SK-N-SH (cell line): Measurements from ENCODE around the gene SH3PXD2A.

ENCODE experiments used
- CTCF ChIP-seq: fragments of 200-600 bp; sonication (generic); IDR thresholded peaks from 2 replicates; pipeline ENCODE4 v1.6.1; 2017; ENCODE audit warnings: antibody characterized with exemption, mild to moderate bottlenecking, moderate library complexity
- FOSL2 ChIP-seq: IDR thresholded peaks from 2 replicates; pipeline ENCODE4 v1.4.0; 2012; ENCODE audit warnings: low read depth, mild to moderate bottlenecking, moderate library complexity, borderline replicate concordance
- FOXM1 ChIP-seq: IDR thresholded peaks from 2 replicates; pipeline ENCODE4 v1.4.0; 2012; ENCODE audit warnings: low read depth, mild to moderate bottlenecking
- GABPA ChIP-seq: IDR thresholded peaks from 2 replicates; pipeline ENCODE4 v1.4.0; 2012; ENCODE audit warnings: low read depth, mild to moderate bottlenecking
- GATA2 ChIP-seq: sonication (generic); formaldehyde crosslinking; IDR thresholded peaks from 2 replicates; pipeline ENCODE4 v1.5.0; 2020; ENCODE audit warnings: mild to moderate bottlenecking, missing genetic modification reagents
- NRF1 ChIP-seq: IDR thresholded peaks from 2 replicates; pipeline ENCODE4 v1.6.1; 2012; ENCODE audit warnings: low read depth, mild to moderate bottlenecking, low read length
- POLR2AphosphoS5 ChIP-seq: IDR thresholded peaks from 2 replicates; pipeline ENCODE4 v1.6.1; 2012; ENCODE audit warnings: low read depth, low read length
- REST ChIP-seq: IDR thresholded peaks from 2 replicates; pipeline ENCODE4 v1.6.1; 2012; ENCODE audit warnings: mild to moderate bottlenecking, low read depth, low read length, moderate library complexity
- SMC3 ChIP-seq: IDR thresholded peaks from 2 replicates; pipeline ENCODE4 v1.6.1; 2012; ENCODE audit warnings: low read depth, low read length, improper control_type of control experiment
- TAF1 ChIP-seq: IDR thresholded peaks from 2 replicates; pipeline ENCODE4 v1.6.1; 2012; ENCODE audit warnings: low read depth, mild to moderate bottlenecking, low read length, moderate library complexity, borderline replicate concordance
- TEAD4 ChIP-seq: IDR thresholded peaks from 2 replicates; pipeline ENCODE4 v1.4.0; 2012; ENCODE audit warnings: mild to moderate bottlenecking, borderline replicate concordance; ENCODE audit not compliant: insufficient read depth
- TF ChIP-seq, protein P1 (sequence below): fragments of 150-350 bp; IDR thresholded peaks from 2 replicates; pipeline ENCODE4 v1.6.1; 2016; ENCODE audit warnings: mild to moderate bottlenecking, low read depth, low read length
- TF ChIP-seq, protein P2 (sequence below): IDR thresholded peaks from 2 replicates; pipeline ENCODE4 v1.4.0; 2012; ENCODE audit warnings: low read depth, borderline replicate concordance

- no peak for TF ChIP-seq CTCF
- TF ChIP-seq REST = no peak
- no peak for TF ChIP-seq GATA2
- no peak for TF ChIP-seq NRF1
- no peak for TF ChIP-seq POLR2AphosphoS5
- TF ChIP-seq TEAD4 = no peak
- TF ChIP-seq, protein P1, sequence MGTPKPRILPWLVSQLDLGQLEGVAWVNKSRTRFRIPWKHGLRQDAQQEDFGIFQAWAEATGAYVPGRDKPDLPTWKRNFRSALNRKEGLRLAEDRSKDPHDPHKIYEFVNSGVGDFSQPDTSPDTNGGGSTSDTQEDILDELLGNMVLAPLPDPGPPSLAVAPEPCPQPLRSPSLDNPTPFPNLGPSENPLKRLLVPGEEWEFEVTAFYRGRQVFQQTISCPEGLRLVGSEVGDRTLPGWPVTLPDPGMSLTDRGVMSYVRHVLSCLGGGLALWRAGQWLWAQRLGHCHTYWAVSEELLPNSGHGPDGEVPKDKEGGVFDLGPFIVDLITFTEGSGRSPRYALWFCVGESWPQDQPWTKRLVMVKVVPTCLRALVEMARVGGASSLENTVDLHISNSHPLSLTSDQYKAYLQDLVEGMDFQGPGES = no peak
- TF ChIP-seq, protein P2, sequence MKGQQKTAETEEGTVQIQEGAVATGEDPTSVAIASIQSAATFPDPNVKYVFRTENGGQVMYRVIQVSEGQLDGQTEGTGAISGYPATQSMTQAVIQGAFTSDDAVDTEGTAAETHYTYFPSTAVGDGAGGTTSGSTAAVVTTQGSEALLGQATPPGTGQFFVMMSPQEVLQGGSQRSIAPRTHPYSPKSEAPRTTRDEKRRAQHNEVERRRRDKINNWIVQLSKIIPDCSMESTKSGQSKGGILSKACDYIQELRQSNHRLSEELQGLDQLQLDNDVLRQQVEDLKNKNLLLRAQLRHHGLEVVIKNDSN = no peak
- no peak for TF ChIP-seq TAF1
- TF ChIP-seq GABPA = no peak
- no peak for TF ChIP-seq FOXM1
- no peak for TF ChIP-seq SMC3
- TF ChIP-seq FOSL2 = no peak
Measured at GRCh38 chr10:103834436-103835095, 20.8 kb downstream of the SH3PXD2A start.
